Colonic mucosa (tissue), 4 donors: ENCODE measurements around the gene RPS8. TPM values are rescaled to one million over a fixed set of nuclear protein-coding genes. Genes with fewer than 3 reads are reported as not detected.
"Not testable (repeated sequence)": the region's sequence is repeated elsewhere in the genome, so short reads cannot be mapped to it uniquely, and the experiment has no call there.

Experiments
- DNase-seq: peaks from one replicate; pipeline ENCODE4 v3.0.0-alpha.2; 2020
- H3K27ac ChIP-seq: fragments of 200-600 bp; one replicate; pipeline ENCODE4 v1.8.0; 2021
- H3K27me3 ChIP-seq: fragments of 200-600 bp; one replicate; pipeline ENCODE4 v1.8.0; 2021
- H3K36me3 ChIP-seq: fragments of 200-600 bp; one replicate; pipeline ENCODE4 v1.8.0; 2021
- H3K4me1 ChIP-seq: fragments of 200-600 bp; one replicate; pipeline ENCODE4 v1.8.0; 2021; ENCODE audit warnings: mild to moderate bottlenecking
- H3K4me3 ChIP-seq: fragments of 200-600 bp; one replicate; pipeline ENCODE4 v1.8.0; 2021
- H3K9ac ChIP-seq, 2 donors: one replicate each; pipeline ENCODE4 v1.7.0; 2013; ENCODE audit warnings: control low read depth in 2 of 2, low read depth in 2 of 2, low read length in 2 of 2
- H3K9me3 ChIP-seq: fragments of 200-600 bp; one replicate; pipeline ENCODE4 v1.8.0; 2021
- intact Hi-C: fragments of 100-400 bp; cut with DNase I; formaldehyde crosslinking; loops from one replicate; pipeline ENCODE4 v1.14.1; 2022
- total RNA-seq, 2 donors: library from RNA; stranded (reverse); fragmentation: NEBNext Ultra II Directional in 1 of 2; extraction: Animal tissue kit (Norgen Biotek cat#: 25700) in 1 of 2; gene quantifications; one replicate each; pipeline ENCODE4 v1.2.1, GENCODE V29; 2021
- TF ChIP-seq, protein P1 (sequence below): fragments of 200-600 bp; IDR thresholded peaks from one replicate; pipeline ENCODE4 v1.8.0; 2022; ENCODE audit warnings: antibody characterized with exemption, mild to moderate bottlenecking
- donor health status: healthy.
- donor health status: DM: no; HTN: no; CAD: no.
- donor health status: DM: no; HTN: no; CAD: no.

Gene RPS8
- total RNA-seq, 2 donors from 2014 or later = 1,574 to 1,589 TPM

DNA sequence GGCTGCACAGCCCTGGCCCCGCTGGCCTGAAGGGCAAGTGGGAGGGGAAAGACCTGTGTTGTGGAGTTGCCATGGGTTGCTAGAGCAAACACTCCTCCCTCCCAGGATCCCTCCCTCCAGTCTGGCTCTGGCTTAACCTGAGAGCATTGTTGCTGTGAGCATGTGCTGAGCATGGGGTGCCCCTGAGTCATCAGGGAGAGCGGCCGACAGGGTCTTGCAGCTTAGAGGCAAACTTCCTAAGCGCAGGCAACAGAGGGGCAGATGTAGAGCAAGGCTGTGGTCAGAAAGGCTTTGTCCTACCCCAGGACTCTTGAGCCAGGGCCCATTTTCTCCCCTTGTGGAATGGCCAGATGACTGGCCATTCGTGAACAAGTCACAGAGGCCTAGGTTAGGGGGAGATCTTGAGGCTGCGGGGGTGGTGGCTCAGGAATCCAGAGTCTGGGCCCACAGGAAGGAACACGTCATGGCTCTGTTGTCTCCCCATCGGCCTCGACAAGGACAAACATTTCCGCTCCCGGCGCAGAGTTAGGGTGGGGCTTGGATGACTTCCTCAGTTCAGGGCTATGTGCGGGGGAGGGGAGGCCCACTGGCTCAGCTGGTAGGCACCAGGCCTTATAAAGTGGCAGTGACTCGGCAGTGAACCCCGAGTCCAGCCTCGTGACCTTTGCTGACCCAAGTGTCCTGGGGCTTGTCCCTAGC is 32.2 kb downstream of the RPS8 start:
- Histone ChIP-seq H3K4me3 (no peak overlapping the region), H3K27ac (peak overlapping the region; percentile 94), H3K9me3 (no peaks in the 10 kb centered on the region), H3K4me1 (peaks cover 36% of the 10 kb centered on the region), H3K27me3 (no peaks in the 10 kb centered on the region), H3K36me3 (peaks cover 13% of the 10 kb centered on the region), H3K9ac (peak overlapping the region; percentile 76 to 84)
- DNase-seq = peak; percentile 98
- intact Hi-C loops = no loop called here
- TF ChIP-seq, protein P1, sequence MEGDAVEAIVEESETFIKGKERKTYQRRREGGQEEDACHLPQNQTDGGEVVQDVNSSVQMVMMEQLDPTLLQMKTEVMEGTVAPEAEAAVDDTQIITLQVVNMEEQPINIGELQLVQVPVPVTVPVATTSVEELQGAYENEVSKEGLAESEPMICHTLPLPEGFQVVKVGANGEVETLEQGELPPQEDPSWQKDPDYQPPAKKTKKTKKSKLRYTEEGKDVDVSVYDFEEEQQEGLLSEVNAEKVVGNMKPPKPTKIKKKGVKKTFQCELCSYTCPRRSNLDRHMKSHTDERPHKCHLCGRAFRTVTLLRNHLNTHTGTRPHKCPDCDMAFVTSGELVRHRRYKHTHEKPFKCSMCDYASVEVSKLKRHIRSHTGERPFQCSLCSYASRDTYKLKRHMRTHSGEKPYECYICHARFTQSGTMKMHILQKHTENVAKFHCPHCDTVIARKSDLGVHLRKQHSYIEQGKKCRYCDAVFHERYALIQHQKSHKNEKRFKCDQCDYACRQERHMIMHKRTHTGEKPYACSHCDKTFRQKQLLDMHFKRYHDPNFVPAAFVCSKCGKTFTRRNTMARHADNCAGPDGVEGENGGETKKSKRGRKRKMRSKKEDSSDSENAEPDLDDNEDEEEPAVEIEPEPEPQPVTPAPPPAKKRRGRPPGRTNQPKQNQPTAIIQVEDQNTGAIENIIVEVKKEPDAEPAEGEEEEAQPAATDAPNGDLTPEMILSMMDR = no peak

DNA sequence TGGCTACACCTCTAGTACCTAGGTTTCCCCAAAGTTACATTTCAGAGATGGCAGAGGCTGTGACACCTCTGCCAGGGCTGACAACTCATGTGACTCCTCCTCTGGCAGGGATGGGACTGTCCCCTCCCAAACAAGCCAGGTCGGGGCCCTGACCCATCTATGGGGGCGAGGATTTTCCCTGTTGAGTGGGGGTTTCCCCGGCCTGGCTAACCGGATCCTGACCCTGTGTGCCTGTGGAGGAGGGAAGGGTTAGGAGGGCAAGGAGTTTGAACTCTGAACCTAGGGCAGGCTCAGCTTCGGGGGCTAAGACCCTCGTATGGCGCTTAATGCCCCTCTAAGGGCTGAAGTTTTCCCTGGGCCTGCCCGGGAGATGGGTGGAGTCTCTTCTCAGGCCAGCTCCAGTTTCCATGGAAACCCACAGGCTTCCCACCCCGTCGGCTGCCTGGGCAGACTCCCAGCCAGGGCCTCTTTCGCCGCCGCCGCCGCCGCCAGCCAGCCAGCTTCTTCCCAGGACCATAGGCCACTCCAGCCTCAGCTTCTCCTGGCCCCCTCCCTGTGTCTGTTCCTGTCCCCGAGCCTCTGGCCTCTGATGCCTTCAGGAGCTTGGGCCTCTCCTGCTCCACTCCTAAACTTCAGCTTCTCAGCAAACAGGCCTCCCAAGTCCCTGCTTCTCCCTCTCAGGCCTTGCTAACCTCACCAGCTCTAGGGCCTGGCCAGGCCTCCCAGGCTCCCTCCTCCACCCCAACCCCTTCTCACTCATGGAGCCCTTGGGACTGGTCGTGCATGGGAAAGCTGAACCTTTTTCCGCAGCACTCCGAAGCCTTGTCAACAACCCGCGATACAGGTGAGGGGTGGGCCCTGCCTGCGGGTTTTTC is 33.0 kb downstream of the RPS8 start, which contains the start of gene BTBD19:
BTBD19 (plus strand) TSS at position 461 of the 875 bp plus-strand sequence; CDS start at position 759, 298 bp downstream.
- H3K27me3 ChIP-seq = no peaks in the 10 kb centered on the region
- TF ChIP-seq, protein P1 = no peak
- DNase-seq = peak; percentile 70
- intact Hi-C loops = no loop called here
- peaks cover 13% of the 10 kb centered on the region for H3K36me3 ChIP-seq
- peaks cover 36% of the 10 kb centered on the region for H3K4me1 ChIP-seq
- peak within 1 kb of the TSS; percentile 94 for H3K27ac ChIP-seq
- H3K9ac ChIP-seq = peak within 1 kb of the TSS; percentile 76 to 84
- H3K4me3 ChIP-seq = peak within 1 kb of the TSS; percentile 5
- no peaks in the 10 kb centered on the region for H3K9me3 ChIP-seq

DNA sequence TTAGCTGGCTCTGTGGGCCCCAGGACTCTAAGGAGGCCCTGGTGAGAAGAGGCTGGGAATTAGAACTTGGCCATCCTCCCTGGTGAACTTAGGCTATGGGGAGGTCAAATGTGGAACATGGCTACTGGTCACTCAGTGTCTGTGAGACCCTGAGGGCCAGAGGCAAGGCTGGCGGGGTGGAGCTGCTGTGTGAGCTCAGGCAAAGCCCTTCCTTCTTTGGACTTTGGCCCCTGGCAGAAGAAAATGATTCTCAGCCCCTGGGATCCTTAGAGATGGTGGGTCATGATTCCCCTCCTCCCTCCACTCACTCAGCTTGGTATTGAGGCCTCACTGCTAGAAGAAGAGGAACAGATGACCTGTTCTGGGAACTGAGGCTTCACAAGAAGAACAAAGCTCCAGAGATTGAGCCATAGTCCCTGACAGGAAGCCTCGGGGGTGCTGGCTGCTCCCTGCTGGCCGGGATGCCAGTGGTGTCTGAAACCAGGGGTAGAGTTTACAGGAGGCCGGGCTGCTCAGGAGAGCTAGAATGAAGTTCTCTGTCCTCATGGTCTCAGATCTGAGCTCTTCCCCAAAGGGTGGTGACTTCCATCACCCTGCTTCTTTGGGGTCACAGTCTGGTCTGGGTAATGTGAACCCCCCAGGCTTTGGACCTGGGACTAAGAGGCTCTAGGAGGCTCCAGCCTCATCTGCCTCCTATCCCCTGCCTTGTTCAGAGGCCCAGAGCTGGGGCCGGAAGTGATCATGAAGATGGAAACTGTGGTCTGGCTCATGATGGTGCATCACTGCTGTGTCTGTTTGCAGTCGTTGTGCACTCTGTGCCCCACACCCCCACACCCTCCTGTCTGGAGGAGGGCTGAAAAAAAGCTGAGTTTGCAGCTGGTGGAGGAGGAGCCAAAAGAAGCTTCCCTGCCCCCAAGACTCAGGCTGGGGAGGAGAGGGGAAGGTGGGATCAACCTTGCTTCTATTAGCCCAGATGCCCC is 33.9 kb downstream of the RPS8 start:
- peak; percentile 76 for DNase-seq
- Histone ChIP-seq H3K27me3 (no peaks in the 10 kb centered on the region), H3K27ac (peak overlapping the region; percentile 94), H3K4me3 (peak overlapping the region; percentile 5), H3K36me3 (peaks cover 11% of the 10 kb centered on the region), H3K9ac (peak overlapping the region; percentile 76 to 84), H3K9me3 (no peaks in the 10 kb centered on the region), H3K4me1 (peaks cover 36% of the 10 kb centered on the region)
- intact Hi-C loops = no loop called here
- TF ChIP-seq, protein P1 = no peak

DNA sequence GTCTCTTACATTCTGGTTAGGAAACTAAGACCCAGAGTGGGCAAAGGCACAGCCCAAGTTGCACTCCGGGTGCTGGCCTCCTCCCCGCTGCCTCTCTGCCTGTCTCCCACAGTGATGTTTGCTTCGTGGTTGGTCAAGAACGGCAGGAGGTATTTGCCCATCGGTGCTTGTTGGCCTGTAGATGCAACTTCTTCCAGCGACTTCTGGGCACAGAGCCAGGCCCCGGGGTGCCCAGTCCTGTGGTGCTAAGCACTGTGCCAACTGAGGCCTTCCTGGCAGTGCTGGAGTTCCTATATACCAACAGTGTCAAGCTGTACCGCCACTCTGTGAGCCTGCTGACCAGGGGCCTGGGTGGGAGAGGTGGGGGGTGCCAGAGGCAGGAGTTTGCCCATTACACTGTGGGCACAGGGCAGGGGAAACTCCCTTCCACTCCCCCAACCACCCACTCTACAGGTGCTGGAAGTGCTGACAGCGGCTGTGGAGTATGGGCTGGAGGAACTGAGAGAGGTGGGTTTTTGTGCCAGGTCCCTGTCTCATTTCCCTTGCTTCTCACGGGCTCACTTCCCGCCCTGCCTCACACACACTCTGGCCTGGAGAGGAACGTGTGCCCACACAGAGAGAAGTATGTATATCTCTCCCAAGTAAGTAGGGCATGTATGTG is 34.9 kb downstream of the RPS8 start:
- H3K36me3 ChIP-seq = peaks cover 7% of the 10 kb centered on the region
- H3K27me3 ChIP-seq = no peaks in the 10 kb centered on the region
- H3K9me3 ChIP-seq = no peaks in the 10 kb centered on the region
- peak overlapping the region; percentile 94 for H3K27ac ChIP-seq
- H3K9ac ChIP-seq = peak overlapping the region in 1 of 2 donors; percentile 84
- DNase-seq = no peak
- TF ChIP-seq, protein P1 = no peak
- peaks cover 36% of the 10 kb centered on the region for H3K4me1 ChIP-seq
- no peak overlapping the region for H3K4me3 ChIP-seq
- intact Hi-C loops = no loop called here

DNA sequence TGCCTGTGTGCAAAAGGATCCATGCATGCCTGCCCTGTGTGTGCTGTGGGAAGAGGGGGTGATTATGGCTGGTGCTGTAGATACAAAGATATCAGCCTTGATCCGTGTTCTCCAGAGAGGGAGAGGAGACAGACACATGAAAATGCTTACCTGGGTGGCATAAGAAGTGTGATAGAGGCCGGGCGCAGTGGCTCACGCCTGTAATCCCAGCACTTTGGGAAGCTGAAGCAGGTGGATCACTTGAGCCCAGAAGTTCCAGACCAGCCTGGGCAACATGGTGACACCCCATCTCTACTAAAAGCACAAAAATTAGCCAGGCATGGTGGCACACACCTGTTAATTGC is 35.4 kb downstream of the RPS8 start:
- H3K9me3 ChIP-seq, intact Hi-C loops, H3K4me3 ChIP-seq, H3K27me3 ChIP-seq, DNase-seq, H3K36me3 ChIP-seq: not testable (repeated sequence)
- H3K4me1 ChIP-seq = peaks cover 36% of the 10 kb centered on the region
- H3K9ac ChIP-seq = peak overlapping the region in 1 of 2 donors; percentile 46
- peak overlapping the region; percentile 94 for H3K27ac ChIP-seq
